Breast epithelium (tissue), 3 donors: Measurements from ENCODE around the gene UNC5A.

Experiments
- CTCF ChIP-seq, 3 donors: fragments of 450-650 bp; IDR thresholded peaks; one replicate each; pipeline ENCODE4 v1.5.1; 2016 to 2017; ENCODE audit warnings: antibody characterized with exemption in 3 of 3, mild to moderate bottlenecking in 3 of 3, moderate library complexity in 3 of 3
- POLR2A ChIP-seq: fragments of 450-650 bp; IDR thresholded peaks from one replicate; pipeline ENCODE4 v1.6.1; 2016; ENCODE audit warnings: antibody characterized with exemption, mild to moderate bottlenecking, moderate library complexity
- POLR2AphosphoS5 ChIP-seq, 3 donors: sonication (generic); formaldehyde crosslinking; IDR thresholded peaks; one replicate each; pipeline ENCODE4 v1.6.1; 2017; ENCODE audit warnings: antibody characterized with exemption in 3 of 3

GRCh38 chr5:176908675-176909368 is 98.5 kb downstream of the UNC5A start:
- TF ChIP-seq CTCF (IDR thresholded peaks at IDR 0.05) = no peak
- TF ChIP-seq POLR2A = no peak
- no peak for TF ChIP-seq POLR2AphosphoS5 (IDR thresholded peaks at IDR 0.05)
